HG03354 (cell line): ENCODE data around the gene TMEM132D.
A peak's percentile ranks its signal among the peaks of the same experiment; 100 is the strongest.
"Not testable (repeated sequence)": the region's sequence is repeated elsewhere in the genome, so short reads cannot be mapped to it uniquely, and the experiment has no call there.

Experiments
- ATAC-seq: cut with Tn5 transposase; IDR thresholded peaks from one replicate; pipeline ENCODE4 v1.9.1; 2021; ENCODE audit warnings: mild to moderate bottlenecking; ENCODE audit not compliant: unreplicated experiment, poor library complexity, severe bottlenecking

TMEM132D gene

DNA sequence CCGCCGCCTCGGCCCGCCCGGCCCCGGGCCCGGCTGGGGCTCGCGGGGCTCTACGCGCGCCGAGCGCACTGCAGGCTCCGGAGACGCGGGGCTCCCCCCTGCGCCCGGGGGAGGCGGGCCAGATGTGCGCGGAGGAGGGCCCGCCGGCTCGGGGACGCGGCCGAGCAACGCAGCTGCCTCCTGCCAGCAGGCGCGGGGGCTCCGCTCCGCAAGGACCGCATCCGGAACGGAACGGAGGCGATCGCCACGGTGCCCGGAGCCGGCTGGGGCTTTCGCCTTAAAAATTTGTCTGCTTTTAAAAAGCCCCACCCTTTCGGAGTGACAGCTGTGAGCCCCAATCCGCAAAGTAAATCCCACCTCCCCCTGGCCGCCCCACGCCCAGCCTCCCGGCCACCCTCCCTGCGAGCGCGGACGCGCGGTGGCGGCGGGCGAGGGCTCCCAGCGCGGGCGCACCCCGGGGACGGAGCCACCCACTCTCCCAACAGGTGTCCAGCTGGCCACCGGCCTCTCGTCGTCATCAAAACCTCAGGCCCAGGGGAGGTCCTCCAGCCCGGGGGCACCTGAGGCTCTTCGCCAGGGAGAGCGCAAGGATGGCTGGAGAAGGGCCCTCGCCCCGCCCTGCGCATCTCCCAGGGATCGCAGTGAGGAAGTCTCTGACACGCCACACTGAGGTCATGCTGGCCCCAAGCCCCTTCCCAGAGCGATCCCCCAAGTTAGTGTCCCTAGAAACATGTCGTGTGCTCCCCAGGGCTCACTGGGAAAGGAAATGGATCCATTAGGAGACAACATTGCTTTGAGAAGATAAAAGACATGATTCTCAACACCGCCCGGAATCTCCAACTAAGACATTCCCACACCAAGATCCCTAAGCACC lies at the start of gene TMEM132D:
TSS of gene TMEM132D (minus strand) at position 70 of the 874 bp plus-strand sequence.
- ATAC-seq, result no peak

- ATAC-seq, result no peak
These were observed 45.8 kb upstream of the TMEM132D start for GRCh38 chr12:129949651-129950050.

DNA sequence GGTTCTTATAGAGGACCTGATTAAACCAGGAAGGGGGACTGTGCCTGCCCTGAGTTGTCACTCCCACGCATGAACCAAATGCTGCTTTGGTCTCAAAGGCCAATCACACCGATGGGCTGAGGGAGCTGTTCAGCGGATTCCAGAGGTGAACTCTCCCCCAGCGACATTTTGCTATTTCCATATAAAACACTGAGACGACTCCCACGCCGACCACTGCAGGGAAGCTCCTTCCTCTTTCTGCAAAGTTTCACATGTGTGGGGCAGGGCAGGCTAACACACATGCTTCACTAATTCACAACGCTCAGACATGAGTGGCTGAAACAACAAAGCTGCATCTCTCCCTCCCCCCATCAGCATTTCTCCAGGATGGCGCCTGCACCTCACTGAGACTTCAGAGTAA lies 37.8 kb upstream of the TMEM132D start:
- ATAC-seq, result no peak

GRCh38 chr12:129938089-129938488 lies 34.3 kb upstream of the TMEM132D start:
- ATAC-seq, result no peak

DNA sequence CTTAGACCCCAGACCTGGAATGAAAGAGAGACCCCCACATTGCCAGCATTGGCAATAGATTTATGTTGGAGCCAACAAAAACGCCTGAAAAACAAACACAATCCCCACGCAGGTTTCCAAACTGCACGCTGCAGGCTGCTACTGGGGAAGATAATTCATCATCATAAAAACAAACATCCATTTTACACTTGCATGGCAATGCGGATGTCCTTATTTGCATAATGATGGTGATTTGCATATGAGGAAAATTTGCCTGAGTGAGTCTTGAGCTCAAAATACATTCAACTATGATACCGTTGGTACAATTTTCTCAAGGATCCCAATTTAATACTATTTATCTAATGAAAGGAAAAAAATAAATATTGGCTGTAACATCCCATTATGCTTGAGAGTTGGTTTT lies 33.6 kb upstream of the TMEM132D start:
- no peak for ATAC-seq

GRCh38 chr12:129928643-129929042 lies 24.8 kb upstream of the TMEM132D start:
- no peak for ATAC-seq

- ATAC-seq, result no peak
These were observed 23.6 kb upstream of the TMEM132D start for GRCh38 chr12:129927316-129927900.

DNA sequence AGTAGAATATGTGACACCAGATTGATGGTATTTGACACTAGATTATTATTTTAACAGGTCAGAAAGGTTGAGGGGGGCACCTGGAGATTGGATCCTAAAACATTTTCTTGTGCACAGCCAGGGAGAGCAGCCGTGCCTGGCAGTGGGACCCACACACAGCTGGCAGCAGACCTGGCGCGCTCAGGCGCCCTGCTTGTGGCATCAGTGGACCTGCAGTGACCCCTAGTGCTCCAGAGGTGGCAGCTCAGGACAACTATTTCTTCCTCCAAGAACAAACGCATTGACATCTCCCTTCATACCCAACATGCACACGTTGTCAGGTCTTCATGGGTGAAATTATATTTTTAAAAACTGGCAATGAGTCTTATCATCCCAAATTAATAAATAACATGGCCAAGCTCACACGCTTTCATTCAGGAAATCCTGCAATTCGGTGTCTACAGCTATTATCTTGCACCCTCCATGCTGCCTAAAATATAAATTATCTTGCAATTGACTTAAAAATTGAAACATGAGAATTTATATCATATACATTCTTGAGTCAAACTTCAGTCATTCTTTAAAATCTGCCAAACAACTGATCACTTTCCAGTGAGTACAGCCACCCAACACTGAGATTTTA lies 7.7 kb upstream of the TMEM132D start:
- peak; percentile 81 for ATAC-seq

DNA sequence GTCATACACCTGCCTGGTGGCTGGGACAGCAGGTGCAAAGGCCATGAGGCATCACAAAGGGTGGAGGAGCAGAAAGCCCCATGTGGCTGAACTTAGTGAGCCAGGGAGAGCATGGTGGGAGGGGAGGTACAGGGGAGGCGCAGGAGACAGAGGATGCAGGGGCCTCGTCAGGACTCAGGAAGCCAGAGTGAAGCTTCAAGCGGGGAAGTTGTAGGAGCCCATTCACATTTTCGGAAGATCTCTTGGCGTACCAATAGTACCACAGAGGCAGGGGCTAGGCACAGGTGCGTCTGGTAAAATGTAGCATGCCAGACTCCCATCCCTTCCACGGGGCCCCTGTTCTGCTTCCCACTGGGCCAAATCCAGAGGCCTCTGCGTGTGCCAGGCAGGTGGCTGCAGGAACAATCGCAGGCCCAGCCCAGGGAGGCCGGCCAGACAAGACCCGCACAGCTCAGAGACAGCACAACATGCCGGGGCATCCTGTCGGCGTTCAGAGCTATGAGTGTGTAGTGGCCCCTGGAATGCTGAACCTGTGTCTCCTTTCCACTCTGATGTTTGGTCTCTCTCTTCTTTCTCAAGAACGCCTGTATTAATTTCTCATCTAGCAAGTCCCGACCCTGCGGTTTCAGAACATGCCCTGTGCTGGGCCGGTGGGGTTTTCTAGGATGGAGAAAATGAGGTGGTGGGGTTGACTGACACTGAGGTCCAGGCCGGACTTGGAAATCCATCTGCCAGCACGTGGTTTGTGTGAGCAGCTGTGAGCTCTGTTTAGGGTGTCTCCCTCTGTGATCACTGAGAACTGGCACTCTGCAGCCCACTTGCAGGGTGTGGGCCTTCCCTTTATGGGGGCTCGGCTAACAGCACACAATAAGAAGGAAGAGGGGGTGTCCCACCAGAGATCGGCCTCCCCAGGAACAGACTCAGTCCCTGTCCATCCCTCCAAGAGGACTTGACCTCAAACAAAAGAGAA lies 5.5 kb upstream of the TMEM132D start:
- ATAC-seq, result no peak

DNA sequence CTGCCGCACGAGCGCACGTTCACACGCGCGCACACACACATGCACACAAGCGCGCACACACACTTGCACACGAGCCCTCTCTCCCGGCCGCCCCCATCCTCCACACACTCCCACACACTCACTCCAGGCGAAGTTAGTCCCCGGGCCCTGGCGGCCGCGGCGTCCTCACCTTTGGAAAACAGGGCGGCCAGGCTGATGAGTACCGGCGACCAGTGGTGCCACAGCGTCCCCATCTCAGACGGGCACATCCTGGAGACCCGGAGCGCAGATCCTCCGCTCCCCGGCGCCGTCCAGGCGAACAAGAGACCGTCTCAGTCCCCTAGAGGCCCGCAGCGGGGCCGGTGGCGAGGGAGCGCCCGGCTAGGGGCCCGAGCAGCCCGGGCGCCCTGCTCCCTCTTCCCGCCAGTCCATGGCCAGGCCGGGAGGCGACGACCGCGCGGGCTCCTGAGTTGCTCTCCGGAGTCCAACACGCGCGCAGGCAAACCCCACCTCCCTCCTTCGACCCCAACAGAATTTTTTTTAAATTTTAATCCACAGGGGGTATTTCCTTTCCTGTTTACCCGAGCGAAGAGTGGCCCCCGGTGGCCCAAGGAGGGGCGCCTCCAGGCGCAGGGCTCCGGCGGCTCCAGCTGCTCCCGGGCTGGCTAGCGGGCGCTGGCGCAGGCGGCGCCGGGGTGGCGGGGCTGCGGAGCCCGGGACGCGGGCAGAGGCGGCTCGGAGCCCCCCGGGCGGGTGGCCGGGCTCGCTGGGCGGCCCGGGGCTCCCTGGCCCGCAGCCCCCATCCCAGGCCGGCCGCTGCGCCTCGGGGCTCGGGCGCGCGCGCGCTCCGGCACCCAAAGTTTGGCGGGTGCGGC lies 506 bp downstream of the TMEM132D start:
- no peak for ATAC-seq

DNA sequence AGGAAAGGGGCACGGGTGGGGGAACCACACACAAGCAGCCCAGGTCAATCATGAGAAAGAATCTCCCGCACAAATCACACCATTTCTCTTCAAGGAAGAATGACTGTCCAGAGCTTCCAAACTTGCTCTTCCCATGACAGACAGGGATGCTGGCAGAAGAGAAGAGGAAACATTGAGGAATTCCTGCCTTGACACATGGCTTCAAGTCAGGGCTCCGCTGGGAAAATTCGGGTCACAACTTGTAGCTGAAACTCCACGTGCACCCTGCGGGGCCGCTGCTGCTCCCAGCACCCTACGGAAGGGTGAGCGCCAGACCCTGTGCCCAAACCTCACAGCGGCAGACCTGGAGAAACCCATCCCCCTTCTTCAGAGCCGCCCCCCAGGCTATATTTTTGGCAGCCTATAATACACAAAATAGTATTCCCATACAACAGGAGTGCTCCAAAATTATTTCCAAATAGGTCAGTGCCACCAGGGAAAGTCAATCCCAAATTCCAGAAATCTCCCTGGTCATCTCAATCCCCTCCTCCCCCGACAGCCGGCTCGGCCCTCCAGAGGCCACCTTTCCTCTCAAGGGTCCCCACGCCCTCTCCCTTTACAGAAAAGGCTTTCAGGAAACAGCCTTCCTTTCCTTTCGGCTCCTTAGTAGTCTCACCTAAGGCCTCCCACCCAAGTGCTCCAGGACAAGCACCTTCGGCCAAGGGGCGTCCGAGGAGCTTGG lies 1.3 kb downstream of the TMEM132D start:
- ATAC-seq, result no peak

GRCh38 chr12:129901254-129901653 lies 2.6 kb downstream of the TMEM132D start:
- ATAC-seq, result no peak

DNA sequence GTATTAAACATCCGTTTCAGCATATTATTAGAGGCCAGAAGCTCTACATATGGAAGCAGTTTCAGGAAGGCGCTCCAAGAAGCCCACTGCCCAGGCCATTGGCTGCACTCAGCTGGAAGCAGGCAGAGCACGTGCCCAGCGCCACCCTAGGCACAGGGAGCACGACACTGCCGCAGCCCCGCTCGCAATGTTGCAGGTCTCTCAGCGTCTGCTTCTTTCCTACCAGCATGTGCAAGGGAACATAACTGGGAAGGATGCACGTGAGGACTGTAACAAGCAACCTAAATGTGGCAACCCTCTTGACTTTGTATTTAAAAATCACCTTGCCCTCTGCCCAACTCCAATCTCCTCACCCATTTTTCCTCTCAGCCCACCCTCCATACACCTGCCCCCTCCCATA lies 3.5 kb downstream of the TMEM132D start:
- ATAC-seq, result no peak

GRCh38 chr12:129899045-129899444 lies 4.8 kb downstream of the TMEM132D start:
- ATAC-seq, result not testable (repeated sequence)

DNA sequence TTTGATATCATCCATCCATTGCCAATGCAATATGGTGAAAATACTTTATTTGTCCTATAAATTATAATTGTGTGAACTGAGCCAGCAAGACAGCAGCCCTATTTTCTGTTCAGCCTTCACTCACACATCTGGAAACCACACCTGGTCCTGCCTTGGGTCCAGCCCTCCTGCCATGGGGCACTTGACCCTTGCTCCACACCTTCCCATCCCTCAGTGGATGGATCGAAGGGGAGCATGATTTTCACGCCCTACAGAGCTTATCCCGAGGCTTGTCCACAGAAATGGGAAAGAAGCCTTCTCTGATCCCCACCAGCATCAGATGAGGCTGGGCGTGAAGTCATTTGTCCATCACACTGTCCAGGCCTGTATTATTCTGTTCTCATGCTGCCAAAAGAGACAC lies 10.1 kb downstream of the TMEM132D start:
- no peak for ATAC-seq

DNA sequence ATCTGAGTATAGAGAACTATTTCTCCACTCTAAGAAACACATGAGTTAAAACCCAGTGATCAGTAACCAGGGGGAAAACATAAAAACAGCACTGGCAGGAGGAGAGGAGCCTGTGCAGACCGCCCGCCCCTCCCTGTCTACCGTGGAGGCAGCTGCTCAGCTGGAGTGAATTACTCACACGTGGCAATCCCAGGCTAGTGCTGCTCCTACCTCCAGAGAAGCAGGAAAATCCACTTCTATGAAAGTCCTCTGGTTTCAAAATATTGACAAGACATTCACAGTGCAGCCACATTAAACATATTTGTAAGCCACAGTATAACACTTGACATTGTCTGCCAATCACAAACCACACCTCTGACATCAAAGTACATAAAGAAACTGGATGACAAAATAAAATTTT lies 16.7 kb downstream of the TMEM132D start:
- no peak for ATAC-seq

- ATAC-seq, result no peak
These were observed 17.3 kb downstream of the TMEM132D start for GRCh38 chr12:129886541-129886940.

DNA sequence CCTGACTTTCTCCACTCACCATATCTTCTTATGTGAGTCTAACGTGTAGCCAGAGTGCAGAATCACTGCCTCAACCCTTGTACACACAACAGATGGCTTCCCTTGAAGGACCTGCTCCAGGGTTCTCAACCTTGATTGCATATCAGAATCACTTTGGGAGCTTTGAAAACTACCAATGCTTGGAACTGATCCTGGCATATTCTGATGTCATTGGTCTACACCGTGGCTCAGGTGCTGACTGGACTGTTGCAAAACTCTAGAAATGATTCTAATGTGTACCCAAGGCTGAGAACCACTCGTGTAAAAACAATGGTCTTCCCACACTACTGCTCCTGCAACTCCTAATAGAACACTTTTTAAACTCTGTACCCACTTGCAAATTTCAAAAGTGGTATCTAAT lies 18.5 kb downstream of the TMEM132D start:
- ATAC-seq, result no peak
